Measurements from ENCODE around the gene AOPEP.
A peak's percentile ranks its signal among the peaks of the same experiment; 100 is the strongest.

GRCh38 chr9:95127249-95128176 is 401.0 kb downstream of the AOPEP start:
- TF ChIP-seq CTCF (IDR thresholded peaks at IDR 0.05) (peak; percentile 91 to 98 (median 96)), POLR2A (IDR thresholded peaks at IDR 0.05) (no peak), EP300 (IDR thresholded peaks at IDR 0.05) (no peak), POLR2AphosphoS5 (IDR thresholded peaks at IDR 0.05) (peak in 3 of 4 donors; percentile 34 to 49 (median 43))

All from sigmoid colon (tissue), 4 donors.